Common myeloid progenitor, CD34-positive (primary cell): ENCODE results near the gene TUBA4A.

Source experiments
- CTCF ChIA-PET: fragments of 350-600 bp; sonication (Branson Sonifier 250); formaldehyde crosslinking; loops from one replicate; lab custom pipeline; 2021; ENCODE audit warnings: antibody characterized with exemption; lab: Charles Lee
- POLR2A ChIA-PET: fragments of 350-600 bp; sonication (Branson Sonifier 250); formaldehyde crosslinking; loops from one replicate; lab custom pipeline; 2021; ENCODE audit warnings: antibody characterized with exemption; lab: Charles Lee
- DNase-seq, 3 donors: peaks; one replicate each; pipeline versions ENCODE4 v3.0.0 to v3.0.0-alpha.2; 2013
- H3K27ac ChIP-seq, 2 experiments: 1 replicate in 1 of 2; 2 replicates in 1 of 2; pipeline ENCODE4 v1.7.0; 2013; ENCODE audit warnings: inconsistent platforms in 2 of 2, low read length in 2 of 2, mild to moderate bottlenecking in 2 of 2, low read depth in 1 of 2, moderate library complexity in 1 of 2; ENCODE audit not compliant: severe bottlenecking in 2 of 2, insufficient read depth in 1 of 2, poor library complexity in 1 of 2
- H3K27me3 ChIP-seq, 5 experiments: replicated peaks in 2 of 5; 1 replicate in 3 of 5; 2 replicates in 2 of 5; pipeline versions ENCODE4 v1.6.1 to v1.7.0; 2013; ENCODE audit warnings: low read length in 4 of 5, mild to moderate bottlenecking in 2 of 5, moderate library complexity in 2 of 5, inconsistent platforms in 1 of 5; ENCODE audit not compliant: insufficient read depth in 5 of 5, control insufficient read depth in 4 of 5
- H3K36me3 ChIP-seq, 4 experiments: 1 replicate in 2 of 4; 2 replicates in 2 of 4; pipeline versions ENCODE4 v1.6.1 to v1.7.0; 2013; ENCODE audit warnings: low read length in 3 of 4, control low read depth in 1 of 4, mild to moderate bottlenecking in 1 of 4; ENCODE audit not compliant: control insufficient read depth in 4 of 4, insufficient read depth in 4 of 4
- H3K4me1 ChIP-seq, 4 experiments: 1 replicate in 3 of 4; 2 replicates in 1 of 4; pipeline versions ENCODE4 v1.6.1 to v1.7.1; 2013; ENCODE audit warnings: low read length in 3 of 4, mild to moderate bottlenecking in 3 of 4, control low read depth in 1 of 4, inconsistent platforms in 1 of 4, moderate library complexity in 1 of 4; ENCODE audit not compliant: control insufficient read depth in 4 of 4, insufficient read depth in 4 of 4; ENCODE audit errors: control extremely low read depth in 1 of 4
- H3K4me3 ChIP-seq, 7 experiments: 1 replicate in 4 of 7; 2 replicates in 3 of 7; pipeline versions ENCODE4 v1.5.1 to v1.7.0; 2013; ENCODE audit warnings: mild to moderate bottlenecking in 7 of 7, low read length in 6 of 7, moderate library complexity in 6 of 7, inconsistent platforms in 2 of 7, low read depth in 2 of 7, control low read depth in 1 of 7; ENCODE audit not compliant: insufficient read depth in 4 of 7, control insufficient read depth in 1 of 7; ENCODE audit errors: extremely low read depth in 1 of 7
- H3K9me3 ChIP-seq, 5 experiments: 1 replicate in 4 of 5; 2 replicates in 1 of 5; pipeline versions ENCODE4 v1.6.1 to v1.7.1; 2013; ENCODE audit warnings: low read length in 4 of 5, mild to moderate bottlenecking in 2 of 5, inconsistent platforms in 1 of 5, low read depth in 1 of 5, moderate library complexity in 1 of 5; ENCODE audit not compliant: control insufficient read depth in 4 of 5, insufficient read depth in 2 of 5; ENCODE audit errors: control extremely low read depth in 1 of 5
- WGBS: methylation state at CpG from one replicate; pipeline ENCODE4 v1.1.5; 2013; ENCODE audit not compliant: insufficient coverage; 5-methylcytosine and 5-hydroxymethylcytosine counted together

The TUBA4A gene

GRCh38 chr2:219229305-219230058, 24.2 kb downstream of the TUBA4A start, which contains the start of the genes ANKZF1 and ATG9A:
TSS of gene ANKZF1 (plus strand) at chr2:219229806. CDS start at chr2:219230258, 452 bp downstream.
TSS of gene ATG9A (minus strand) at chr2:219229636. CDS start at chr2:219228024, 1,612 bp downstream.
- DNase-seq = peak; percentile 97 to 99 (median 99)
- Histone ChIP-seq H3K27me3 (no peaks in the 10 kb centered on the region), H3K4me1 (peaks cover 10 to 41% (median 36%) of the 10 kb centered on the region in 4 experiments), H3K4me3 (peak within 1 kb of the TSS; percentile 60 to 98 (median 91)), H3K36me3 (peaks cover 20 to 52% (median 30%) of the 10 kb centered on the region in 4 experiments), H3K27ac (peak within 1 kb of the TSS; percentile 85 to 90), H3K9me3 (no peaks in the 10 kb centered on the region)
- ChIA-PET POLR2A (interaction anchor here (0.7 to 2.0 kb wide), 9 partner anchors 11 to 65 kb away, joined by 3 to 12 read pairs (median 4); partner anchors contain the start of genes ABCB6, DNAJB2, GLB1L and STK16), CTCF (interaction anchor here (0.9 to 5.2 kb wide), 11 partner anchors 10 to 66 kb away, joined by 3 to 41 read pairs (median 5); partner anchors contain the start of genes DNAJB2, GLB1L, STK16 and TUBA4A)
- WGBS = under 1% methylated on average over 68 of the region's 80 CpGs

- POLR2A ChIA-PET = interaction anchor here (0.7 to 2.0 kb wide), 5 partner anchors 10 to 26 kb away, joined by 3 to 12 read pairs (median 4); partner anchors contain the start of genes ABCB6, GLB1L, STK16 and TUBA4A
- WGBS = 1% methylated on average over 16 of the region's 19 CpGs
- no peak for DNase-seq
Observed at GRCh38 chr2:219228911-219229304, 24.8 kb downstream of the TUBA4A start.

GRCh38 chr2:219228041-219228910, 25.4 kb downstream of the TUBA4A start:
- Histone ChIP-seq H3K36me3 (peaks cover 21 to 52% (median 31%) of the 10 kb centered on the region in 4 experiments), H3K4me3 (peak overlapping the region; percentile 60 to 98 (median 91)), H3K27ac (peak overlapping the region; percentile 85 to 90), H3K4me1 (peaks cover 10 to 41% (median 36%) of the 10 kb centered on the region in 4 experiments), H3K9me3 (no peaks in the 10 kb centered on the region), H3K27me3 (no peaks in the 10 kb centered on the region)
- no peak for DNase-seq
- ChIA-PET POLR2A (interaction anchor here (0.6 to 2.0 kb wide), 5 partner anchors 9 to 415 kb away, joined by 3 to 12 read pairs (median 4); partner anchors contain the start of genes ABCB6, GLB1L, STK16 and TUBA4A), CTCF (interaction anchor here (1.5 to 5.2 kb wide), 5 partner anchors 13 to 198 kb away, joined by 3 to 41 read pairs (median 15); partner anchors contain the start of genes GLB1L, STK16, TUBA4A and TUBA4B)
- 35% methylated on average over 6 of the region's 7 CpGs for WGBS

More at GRCh38 chr2:219228911-219229304, 24.8 kb downstream of the TUBA4A start:
- Histone ChIP-seq H3K4me1 (peaks cover 10 to 41% (median 36%) of the 10 kb centered on the region in 4 experiments), H3K9me3 (no peaks in the 10 kb centered on the region), H3K4me3 (peak overlapping the region; percentile 60 to 98 (median 91)), H3K27me3 (no peaks in the 10 kb centered on the region), H3K27ac (peak overlapping the region; percentile 85 to 90), H3K36me3 (peaks cover 20 to 52% (median 31%) of the 10 kb centered on the region in 4 experiments)
- CTCF ChIA-PET = interaction anchor here (1.1 to 5.2 kb wide), 10 partner anchors 9 to 67 kb away, joined by 3 to 41 read pairs (median 6); partner anchors contain the start of genes GLB1L, STK16, TUBA4A and TUBA4B

- H3K9me3 ChIP-seq = no peaks in the 10 kb centered on the region
- no peaks in the 10 kb centered on the region for H3K27me3 ChIP-seq
- 37% methylated on average over 3 of the region's 3 CpGs for WGBS
- peaks cover 7 to 33% (median 29%) of the 10 kb centered on the region in 4 experiments for H3K4me1 ChIP-seq
- POLR2A ChIA-PET = no interaction called here
- peak in 1 of 3 donors; percentile 26 for DNase-seq
- peaks cover 20 to 64% (median 43%) of the 10 kb centered on the region in 4 experiments for H3K36me3 ChIP-seq
- no peak overlapping the region for H3K27ac ChIP-seq
- CTCF ChIA-PET = interaction anchor here (1.3 kb wide), 1 partner anchor 68 kb away, joined by 3 read pairs; no protein-coding TSS in a partner anchor
- H3K4me3 ChIP-seq = no peak overlapping the region
Observed at GRCh38 chr2:219225350-219225749, 28.4 kb downstream of the TUBA4A start.

- CTCF ChIA-PET = interaction anchor here (0.8 to 1.4 kb wide), 3 partner anchors 18 to 24 kb away, joined by 3 to 6 read pairs (median 3); partner anchors contain the start of genes GLB1L and STK16
- Histone ChIP-seq H3K4me3 (no peak overlapping the region), H3K27ac (no peak overlapping the region), H3K4me1 (peaks cover 6 to 35% (median 27%) of the 10 kb centered on the region in 4 experiments), H3K36me3 (peaks cover 23 to 70% (median 51%) of the 10 kb centered on the region in 4 experiments), H3K27me3 (no peaks in the 10 kb centered on the region), H3K9me3 (no peaks in the 10 kb centered on the region)
- POLR2A ChIA-PET = no interaction called here
- WGBS = 98% methylated on average over 27 of the region's 31 CpGs
- DNase-seq = no peak
Observed at GRCh38 chr2:219223831-219224610, 29.7 kb downstream of the TUBA4A start.
